Smooth muscle cell (in vitro differentiated cells): Measurements from ENCODE around the gene ZNF821. TPM values are rescaled to one million over a fixed set of nuclear protein-coding genes. Genes with fewer than 3 reads are reported as not detected.
"Not testable (repeated sequence)": the region's sequence is repeated elsewhere in the genome, so short reads cannot be mapped to it uniquely, and the experiment has no call there.

Experiments
- DNase-seq: peaks from one replicate; lab custom pipeline; 2025; ENCODE audit not compliant: unreplicated experiment; lab: John Stamatoyannopoulos, UW
- H2AFZ ChIP-seq: fragments of 200-600 bp; sonication (generic); 2 replicates; pipeline ENCODE4 v1.6.0; 2016; ENCODE audit warnings: antibody characterized with exemption, low read depth, mild to moderate bottlenecking
- H3F3A ChIP-seq: fragments of 200-600 bp; sonication (generic); 2 replicates; pipeline ENCODE4 v1.6.0; 2017; ENCODE audit warnings: antibody characterized with exemption, low read depth
- H3K27ac ChIP-seq: fragments of 200-600 bp; sonication (generic); 2 replicates; pipeline ENCODE4 v1.5.1; 2016; ENCODE audit warnings: low read depth, mild to moderate bottlenecking
- H3K27me3 ChIP-seq: fragments of 200-600 bp; sonication (generic); 2 replicates; pipeline ENCODE4 v1.6.1; 2016; ENCODE audit warnings: low read depth, mild to moderate bottlenecking
- H3K36me3 ChIP-seq: fragments of 200-600 bp; sonication (generic); 2 replicates; pipeline ENCODE4 v1.5.1; 2016; ENCODE audit warnings: low read depth
- H3K4me1 ChIP-seq: fragments of 200-600 bp; sonication (generic); 2 replicates; pipeline ENCODE4 v1.5.1; 2016; ENCODE audit warnings: low read depth
- H3K4me2 ChIP-seq: fragments of 200-600 bp; sonication (generic); 2 replicates; pipeline ENCODE4 v1.6.0; 2016; ENCODE audit warnings: mild to moderate bottlenecking
- H3K4me3 ChIP-seq: fragments of 200-600 bp; sonication (generic); 2 replicates; pipeline ENCODE4 v1.5.1; 2016; ENCODE audit warnings: mild to moderate bottlenecking
- H3K79me2 ChIP-seq: fragments of 200-600 bp; sonication (generic); 2 replicates; pipeline ENCODE4 v1.6.0; 2016; ENCODE audit warnings: low read depth, mild to moderate bottlenecking
- H3K9ac ChIP-seq: fragments of 200-600 bp; sonication (generic); 2 replicates; pipeline ENCODE4 v1.6.0; 2016; ENCODE audit warnings: low read depth
- H3K9me3 ChIP-seq: fragments of 200-600 bp; sonication (generic); replicated peaks from 2 replicates; pipeline ENCODE4 v1.5.1; 2016; ENCODE audit warnings: low read depth
- H4K20me1 ChIP-seq: fragments of 200-600 bp; sonication (generic); 2 replicates; pipeline ENCODE4 v1.6.0; 2016; ENCODE audit warnings: low read depth
- WGBS: methylation state at CpG from one replicate; pipeline ENCODE4 v1.1.7; 2016; ENCODE audit warnings: low lambda C conversion rate; 5-methylcytosine and 5-hydroxymethylcytosine counted together
- polyA plus RNA-seq: library from polyadenylated mRNA; unstranded; fragments of >200 nt; fragmentation: Nextera tagmentation; extraction: Ambion mirVana; gene quantifications from 2 replicates; pipeline ENCODE4 v1.2.1, GENCODE V29; 2016
- total RNA-seq: library from RNA; depleted of rRNA; stranded (reverse); fragments of >200 nt; gene quantifications from 2 replicates; pipeline ENCODE4 v1.2.3, GENCODE V29; 2014
- TF ChIP-seq, protein P1 (sequence below): fragments of 200-600 bp; sonication (generic); IDR thresholded peaks from 2 replicates; pipeline ENCODE4 v1.5.1; 2017; ENCODE audit warnings: borderline replicate concordance, mild to moderate bottlenecking, antibody characterized with exemption; ENCODE audit not compliant: insufficient read depth, poor library complexity, severe bottlenecking

Gene ZNF821
- total and polyA plus RNA-seq, 2 experiments from 2014 or later = 12.0 to 17.5 TPM

DNA sequence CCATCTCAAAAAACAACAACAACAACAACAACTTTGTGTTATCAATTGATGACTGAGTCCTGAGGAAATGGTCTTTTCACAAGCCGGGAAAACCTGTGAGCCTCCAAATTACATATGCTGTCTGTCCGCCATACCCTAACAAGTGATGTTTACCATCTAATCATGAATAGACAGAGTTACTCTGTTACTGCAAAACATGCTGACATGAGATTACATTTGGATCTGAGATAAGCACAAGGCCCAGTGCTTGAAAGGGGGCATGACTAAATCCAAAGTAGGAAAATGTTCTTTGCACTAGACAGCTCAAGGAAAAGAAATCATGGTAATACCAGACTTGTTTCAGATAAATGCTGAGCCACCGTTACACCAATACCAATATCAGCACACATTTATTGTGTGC is 46.8 kb downstream of the ZNF821 start:
- Histone ChIP-seq H3K9me3 (no peaks in the 10 kb centered on the region), H3F3A (no peaks in the 10 kb centered on the region), H4K20me1 (no peaks in the 10 kb centered on the region), H3K4me3 (no peak overlapping the region), H3K4me2 (no peak overlapping the region), H3K9ac (no peak overlapping the region), H3K27me3 (no peaks in the 10 kb centered on the region), H3K79me2 (no peaks in the 10 kb centered on the region), H3K27ac (no peak overlapping the region), H3K4me1 (no peaks in the 10 kb centered on the region), H2AFZ (no peak overlapping the region), H3K36me3 (no peaks in the 10 kb centered on the region)
- TF ChIP-seq, protein P1, sequence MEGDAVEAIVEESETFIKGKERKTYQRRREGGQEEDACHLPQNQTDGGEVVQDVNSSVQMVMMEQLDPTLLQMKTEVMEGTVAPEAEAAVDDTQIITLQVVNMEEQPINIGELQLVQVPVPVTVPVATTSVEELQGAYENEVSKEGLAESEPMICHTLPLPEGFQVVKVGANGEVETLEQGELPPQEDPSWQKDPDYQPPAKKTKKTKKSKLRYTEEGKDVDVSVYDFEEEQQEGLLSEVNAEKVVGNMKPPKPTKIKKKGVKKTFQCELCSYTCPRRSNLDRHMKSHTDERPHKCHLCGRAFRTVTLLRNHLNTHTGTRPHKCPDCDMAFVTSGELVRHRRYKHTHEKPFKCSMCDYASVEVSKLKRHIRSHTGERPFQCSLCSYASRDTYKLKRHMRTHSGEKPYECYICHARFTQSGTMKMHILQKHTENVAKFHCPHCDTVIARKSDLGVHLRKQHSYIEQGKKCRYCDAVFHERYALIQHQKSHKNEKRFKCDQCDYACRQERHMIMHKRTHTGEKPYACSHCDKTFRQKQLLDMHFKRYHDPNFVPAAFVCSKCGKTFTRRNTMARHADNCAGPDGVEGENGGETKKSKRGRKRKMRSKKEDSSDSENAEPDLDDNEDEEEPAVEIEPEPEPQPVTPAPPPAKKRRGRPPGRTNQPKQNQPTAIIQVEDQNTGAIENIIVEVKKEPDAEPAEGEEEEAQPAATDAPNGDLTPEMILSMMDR = no peak
- WGBS = 90% methylated on average over 3 of the region's 3 CpGs
- DNase-seq = no peak

DNA sequence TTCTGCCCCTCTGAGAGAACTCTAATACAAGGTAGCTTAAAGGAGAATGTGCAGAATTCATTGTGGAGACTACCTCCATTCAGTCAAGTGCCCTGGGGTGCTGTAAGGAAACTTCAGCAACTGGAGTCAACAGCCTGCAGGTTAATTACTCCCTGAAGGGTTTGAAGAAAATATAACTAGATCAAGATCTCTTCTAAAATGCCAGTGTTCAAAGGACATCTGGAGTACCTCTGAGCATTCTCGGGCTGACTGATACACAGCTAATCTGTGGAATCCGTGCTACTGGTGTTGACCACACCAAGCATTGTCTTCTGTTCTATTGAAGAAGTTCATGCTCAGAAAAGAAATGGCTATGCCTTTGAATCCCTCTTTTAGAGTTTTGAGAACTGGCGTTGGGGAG is 49.7 kb downstream of the ZNF821 start:
- no peak overlapping the region for H3K4me3 ChIP-seq
- no peaks in the 10 kb centered on the region for H3K79me2 ChIP-seq
- H3K9ac ChIP-seq = no peak overlapping the region
- TF ChIP-seq, protein P1 = no peak
- no peak overlapping the region for H3K27ac ChIP-seq
- no peaks in the 10 kb centered on the region for H3K27me3 ChIP-seq
- H3F3A ChIP-seq = no peaks in the 10 kb centered on the region
- WGBS = 79% methylated on average over 3 of the region's 3 CpGs
- no peaks in the 10 kb centered on the region for H3K9me3 ChIP-seq
- H3K36me3 ChIP-seq = no peaks in the 10 kb centered on the region
- no peak overlapping the region for H2AFZ ChIP-seq
- no peak overlapping the region for H3K4me2 ChIP-seq
- H3K4me1 ChIP-seq = no peaks in the 10 kb centered on the region
- H4K20me1 ChIP-seq = no peaks in the 10 kb centered on the region
- no peak for DNase-seq

GRCh38 chr16:71832112-71832511 is 51.9 kb downstream of the ZNF821 start:
- H3K4me3 ChIP-seq, H3K36me3 ChIP-seq, H3K27me3 ChIP-seq, H4K20me1 ChIP-seq, H3K27ac ChIP-seq, H2AFZ ChIP-seq, H3K4me1 ChIP-seq, H3K9me3 ChIP-seq, H3K4me2 ChIP-seq, H3F3A ChIP-seq, DNase-seq, H3K79me2 ChIP-seq, H3K9ac ChIP-seq: not testable (repeated sequence)
- 84% methylated on average over 2 of the region's 2 CpGs for WGBS

GRCh38 chr16:71831698-71832097 is 52.3 kb downstream of the ZNF821 start:
- H2AFZ ChIP-seq, H3K36me3 ChIP-seq, H4K20me1 ChIP-seq, H3K4me1 ChIP-seq, H3K27me3 ChIP-seq, H3F3A ChIP-seq, DNase-seq, H3K27ac ChIP-seq, H3K79me2 ChIP-seq, H3K9me3 ChIP-seq, H3K9ac ChIP-seq, H3K4me2 ChIP-seq, H3K4me3 ChIP-seq: not testable (repeated sequence)
- 87% methylated on average over 3 of the region's 3 CpGs for WGBS

DNA sequence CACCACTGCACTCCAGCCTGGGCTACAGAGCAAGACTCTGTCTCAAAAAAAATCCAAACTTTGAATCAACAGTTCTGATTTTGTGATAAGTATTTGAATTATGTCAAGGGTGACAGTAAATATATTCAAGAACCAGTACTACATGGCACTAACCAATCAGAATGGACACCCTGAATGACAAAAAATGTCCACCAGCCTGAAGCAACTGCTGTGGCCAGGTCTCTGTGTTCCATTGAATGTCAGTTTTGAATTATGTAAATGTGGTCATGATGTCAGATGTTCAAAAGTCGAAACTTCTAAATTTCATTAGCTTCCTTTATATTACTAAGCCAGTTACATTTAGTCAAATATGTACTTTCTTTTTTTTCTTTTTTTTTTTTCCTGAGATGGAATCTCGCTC is 53.6 kb downstream of the ZNF821 start:
- TF ChIP-seq, protein P1 = no peak
- H3K27ac ChIP-seq = no peak overlapping the region
- no peak for DNase-seq
- no peak overlapping the region for H3K9ac ChIP-seq
- H3K79me2 ChIP-seq = no peaks in the 10 kb centered on the region
- no peaks in the 10 kb centered on the region for H3K9me3 ChIP-seq
- no peak overlapping the region for H3K4me2 ChIP-seq
- whole genome bisulfite sequencing = 91% methylated on average over 2 of the region's 2 CpGs
- no peak overlapping the region for H2AFZ ChIP-seq
- H3K36me3 ChIP-seq = no peaks in the 10 kb centered on the region
- H3K27me3 ChIP-seq = no peaks in the 10 kb centered on the region
- H3K4me1 ChIP-seq = no peaks in the 10 kb centered on the region
- H3K4me3 ChIP-seq = no peak overlapping the region
- no peaks in the 10 kb centered on the region for H4K20me1 ChIP-seq
- no peaks in the 10 kb centered on the region for H3F3A ChIP-seq
